ENCODE data around the gene CLN5.
"Not testable (repeated sequence)": the region's sequence is repeated elsewhere in the genome, so short reads cannot be mapped to it uniquely, and the experiment has no call there.

CLN5 gene

GRCh38 chr13:76991796-76992547, at the start of gene CLN5:
Gene CLN5, plus strand, starts transcription at chr13:76992081. Its CDS starts 18 bp downstream, at chr13:76992099.
- peak; percentile 93 for DNase-seq

GRCh38 chr13:76942363-76942762, 49.5 kb upstream of the CLN5 start:
- DNase-seq, result no peak

DNA sequence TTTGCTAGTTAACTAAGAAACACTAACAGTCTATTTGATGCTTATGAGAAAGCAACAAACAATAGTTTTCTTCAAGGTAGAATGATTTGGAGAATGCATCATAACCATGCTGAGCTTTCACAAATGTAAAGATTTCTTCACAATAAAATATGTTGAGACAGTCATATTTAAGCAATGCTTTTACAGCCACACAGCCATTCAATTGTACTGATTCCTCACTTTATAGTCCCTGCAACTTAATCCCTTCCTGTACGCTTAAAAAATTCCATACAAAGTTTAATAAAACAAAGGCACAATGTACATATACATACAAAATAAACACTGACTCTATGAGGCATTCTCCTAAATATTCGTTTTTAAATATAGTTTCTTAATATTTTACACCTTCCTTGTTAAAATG, 48.2 kb upstream of the CLN5 start:
- no peak for DNase-seq

GRCh38 chr13:76944456-76944855, 47.4 kb upstream of the CLN5 start:
- no peak for DNase-seq

GRCh38 chr13:76948149-76948548, 43.7 kb upstream of the CLN5 start, which contains the start of gene ACOD1:
Gene ACOD1, plus strand, starts transcription at chr13:76948511. Its CDS starts 48 bp downstream, at chr13:76948559.
- no peak for DNase-seq

GRCh38 chr13:76950101-76950500, 41.8 kb upstream of the CLN5 start:
- no peak for DNase-seq

DNA sequence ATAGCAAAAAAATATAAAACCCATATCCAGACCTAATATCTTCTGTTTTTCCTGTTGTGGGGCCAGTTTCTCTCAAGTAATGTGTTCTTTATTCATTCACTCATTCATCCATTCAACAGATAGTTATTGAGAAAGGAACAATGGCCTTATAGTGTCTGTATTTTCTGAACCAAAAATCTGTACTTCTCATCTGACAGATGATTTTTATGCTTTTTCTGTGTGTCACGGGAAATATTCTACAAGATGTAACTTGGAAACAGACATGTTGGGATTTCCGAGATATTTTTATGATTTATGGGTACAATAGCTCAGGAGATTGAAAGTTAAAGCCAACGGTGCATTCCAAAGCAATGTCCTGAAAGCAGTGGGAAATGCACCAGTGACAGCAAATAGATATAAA, 37.9 kb upstream of the CLN5 start:
- no peak for DNase-seq

DNA sequence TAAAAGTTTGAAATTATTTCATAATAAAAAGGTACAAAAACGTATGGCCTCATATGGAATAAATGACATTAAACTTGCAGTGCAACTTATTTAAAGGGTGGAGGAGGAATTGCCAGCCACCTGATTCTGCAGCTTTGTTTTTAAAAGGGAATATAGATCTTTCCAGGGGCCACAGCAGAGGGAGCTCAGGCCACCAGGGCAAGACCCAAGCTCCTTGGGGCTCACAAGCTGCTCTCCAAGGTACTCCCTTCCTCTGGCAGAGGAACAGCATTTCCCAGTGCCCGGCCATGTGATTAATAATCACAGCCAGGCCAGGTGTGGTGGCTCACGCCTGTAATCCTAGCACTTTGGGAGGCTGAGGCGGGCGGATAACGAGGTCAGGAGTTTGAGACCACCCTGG, 37.3 kb upstream of the CLN5 start:
- DNase-seq, result no peak

DNA sequence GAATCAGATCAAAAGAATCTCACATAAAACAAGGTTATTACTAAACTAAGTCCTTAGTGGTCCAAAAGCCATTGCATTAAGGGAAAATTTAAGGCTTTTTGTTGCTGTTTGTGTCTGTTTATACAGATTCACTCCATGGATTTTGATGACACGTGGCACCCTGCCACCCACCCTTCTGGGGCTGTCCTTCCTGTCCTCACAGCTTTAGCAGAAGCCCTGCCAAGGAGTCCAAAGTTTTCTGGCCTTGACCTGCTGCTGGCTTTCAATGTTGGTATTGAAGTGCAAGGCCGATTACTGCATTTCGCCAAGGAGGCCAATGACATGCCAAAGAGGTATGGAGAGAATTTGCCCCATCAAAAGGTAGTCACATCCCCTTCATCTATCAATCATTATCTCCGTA, 36.7 kb upstream of the CLN5 start:
- DNase-seq, result no peak

GRCh38 chr13:76955661-76956060, 36.2 kb upstream of the CLN5 start:
- no peak for DNase-seq

DNA sequence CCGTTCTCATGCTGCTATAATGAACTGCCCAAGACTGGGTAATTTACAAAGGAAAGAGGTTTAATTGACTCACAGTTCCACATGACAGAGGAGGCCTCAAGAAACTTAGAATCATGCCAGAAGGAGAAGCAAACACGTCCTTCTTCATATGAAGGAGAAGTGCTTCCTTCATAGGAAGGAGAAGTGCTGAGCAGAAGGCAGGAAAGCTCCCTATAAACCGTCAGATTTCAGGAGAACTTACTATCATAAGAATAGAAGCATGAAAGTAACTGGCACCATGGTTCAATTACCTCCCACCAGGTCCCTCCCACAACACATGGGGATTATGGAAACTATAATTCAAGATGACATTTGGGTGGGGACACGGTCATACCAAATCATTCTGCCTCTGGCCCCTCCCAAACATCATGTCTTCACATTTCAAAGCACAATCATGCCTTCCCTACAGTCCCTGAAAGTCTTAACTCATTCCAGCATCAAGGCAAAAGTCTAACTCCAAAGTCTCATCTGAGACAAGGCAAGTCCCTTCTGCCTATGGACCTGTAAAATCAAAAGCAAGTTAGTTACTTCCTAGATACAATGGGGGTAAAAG, 32.9 kb upstream of the CLN5 start:
- no peak for DNase-seq

DNA sequence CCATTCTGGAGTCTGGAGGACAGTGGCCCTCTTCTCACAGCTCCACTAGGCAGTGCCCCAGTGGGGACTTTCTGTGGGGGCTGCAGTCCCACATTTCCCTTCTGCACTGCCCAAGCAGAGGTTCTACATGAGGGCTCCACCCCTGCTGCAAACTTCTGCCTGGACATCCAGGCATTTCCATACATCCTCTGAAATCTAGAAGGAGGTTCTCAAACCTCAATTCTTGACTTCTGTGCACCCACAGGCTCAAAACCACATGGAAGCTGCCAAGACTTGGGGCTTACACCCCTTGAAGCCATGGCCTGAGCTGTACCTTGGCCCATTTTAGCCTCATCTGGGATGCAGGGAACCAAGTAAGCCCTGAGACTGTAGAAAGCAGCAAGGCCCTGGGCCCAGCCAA, 32.1 kb upstream of the CLN5 start:
- not testable (repeated sequence) for DNase-seq

GRCh38 chr13:76965759-76966421, 26.0 kb upstream of the CLN5 start:
- no peak for DNase-seq

- no peak for DNase-seq
Measured at GRCh38 chr13:76967031-76967430, 24.9 kb upstream of the CLN5 start.

DNA sequence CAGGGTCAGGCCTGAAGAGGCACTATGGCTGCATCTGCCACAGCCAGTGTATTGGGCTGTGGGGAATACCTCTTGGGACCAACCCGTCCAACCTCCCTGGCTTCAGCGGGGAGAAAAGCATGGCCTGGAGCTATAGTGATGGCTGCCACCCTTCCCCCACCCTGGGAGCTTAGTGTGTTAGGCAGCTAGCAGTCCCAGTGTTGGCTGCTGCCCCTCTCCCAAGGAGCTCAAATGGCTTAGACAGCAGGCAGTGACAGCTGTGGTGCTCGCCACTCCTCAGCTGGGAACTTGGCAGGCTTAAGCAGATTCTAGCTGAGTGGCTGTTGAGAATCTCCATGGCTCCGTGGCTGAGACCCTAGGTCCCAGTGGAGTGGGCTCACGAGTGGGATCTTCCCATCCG, 23.8 kb upstream of the CLN5 start:
- DNase-seq, result no peak

DNA sequence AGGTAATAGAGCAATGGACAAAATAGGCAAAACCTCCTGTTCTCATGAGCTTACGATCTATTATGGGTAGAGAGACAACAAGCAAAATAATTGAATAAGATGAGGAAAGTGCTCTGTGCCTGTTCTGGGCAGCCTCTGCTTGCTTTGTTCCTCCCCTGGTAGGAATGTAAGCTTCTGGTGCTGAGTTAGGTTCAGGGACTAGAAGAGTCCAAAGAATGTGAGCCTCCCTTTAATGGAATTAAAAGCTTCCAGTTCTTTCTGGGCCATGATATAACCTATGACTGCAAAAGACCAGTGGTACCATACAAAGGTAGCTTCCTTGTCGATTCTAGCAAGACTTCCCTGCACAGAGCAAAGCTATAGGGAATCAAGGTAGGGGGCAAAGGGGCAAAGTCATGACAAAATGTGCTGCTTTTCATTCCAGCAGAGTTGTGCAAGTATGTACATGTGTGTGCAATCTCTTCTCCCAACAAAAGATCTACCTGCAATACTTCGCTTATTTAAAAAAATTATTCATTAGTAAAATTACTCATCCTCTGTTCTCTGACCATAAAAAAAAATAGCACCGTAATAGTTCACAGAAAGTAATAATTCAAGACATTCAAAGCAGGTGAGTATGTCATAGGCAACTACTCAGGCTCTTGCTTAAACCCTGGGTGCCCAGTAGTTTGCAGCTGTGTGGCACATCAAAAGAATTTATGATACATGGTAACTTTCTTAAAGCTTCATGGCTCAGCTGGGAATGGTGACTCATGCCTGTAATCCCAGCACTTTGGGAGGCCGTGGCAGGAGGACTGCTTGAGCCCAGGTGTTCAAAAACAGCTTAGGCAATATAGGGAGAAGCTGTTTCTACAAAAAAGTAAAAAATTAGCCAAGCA, 22.2 kb upstream of the CLN5 start:
- DNase-seq, result no peak

DNA sequence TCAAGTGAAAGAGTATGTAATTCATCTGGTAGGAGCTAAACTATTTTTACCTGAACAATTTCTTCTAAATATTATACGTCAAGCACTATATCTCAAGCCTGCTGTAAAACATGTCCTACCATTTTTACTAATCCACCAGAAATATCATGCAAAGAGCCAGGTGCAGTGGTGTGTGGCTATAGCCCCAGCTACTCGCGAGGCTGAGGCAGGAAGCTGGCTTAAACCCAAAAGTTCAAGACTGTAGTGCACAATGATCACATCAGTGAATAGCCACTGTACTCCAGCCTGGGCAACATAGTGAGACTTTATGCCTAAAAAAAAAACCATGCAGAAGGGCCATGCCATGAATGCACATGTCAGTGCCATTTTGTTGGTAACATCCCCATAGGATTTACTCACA, 20.7 kb upstream of the CLN5 start:
- DNase-seq, result no peak

DNA sequence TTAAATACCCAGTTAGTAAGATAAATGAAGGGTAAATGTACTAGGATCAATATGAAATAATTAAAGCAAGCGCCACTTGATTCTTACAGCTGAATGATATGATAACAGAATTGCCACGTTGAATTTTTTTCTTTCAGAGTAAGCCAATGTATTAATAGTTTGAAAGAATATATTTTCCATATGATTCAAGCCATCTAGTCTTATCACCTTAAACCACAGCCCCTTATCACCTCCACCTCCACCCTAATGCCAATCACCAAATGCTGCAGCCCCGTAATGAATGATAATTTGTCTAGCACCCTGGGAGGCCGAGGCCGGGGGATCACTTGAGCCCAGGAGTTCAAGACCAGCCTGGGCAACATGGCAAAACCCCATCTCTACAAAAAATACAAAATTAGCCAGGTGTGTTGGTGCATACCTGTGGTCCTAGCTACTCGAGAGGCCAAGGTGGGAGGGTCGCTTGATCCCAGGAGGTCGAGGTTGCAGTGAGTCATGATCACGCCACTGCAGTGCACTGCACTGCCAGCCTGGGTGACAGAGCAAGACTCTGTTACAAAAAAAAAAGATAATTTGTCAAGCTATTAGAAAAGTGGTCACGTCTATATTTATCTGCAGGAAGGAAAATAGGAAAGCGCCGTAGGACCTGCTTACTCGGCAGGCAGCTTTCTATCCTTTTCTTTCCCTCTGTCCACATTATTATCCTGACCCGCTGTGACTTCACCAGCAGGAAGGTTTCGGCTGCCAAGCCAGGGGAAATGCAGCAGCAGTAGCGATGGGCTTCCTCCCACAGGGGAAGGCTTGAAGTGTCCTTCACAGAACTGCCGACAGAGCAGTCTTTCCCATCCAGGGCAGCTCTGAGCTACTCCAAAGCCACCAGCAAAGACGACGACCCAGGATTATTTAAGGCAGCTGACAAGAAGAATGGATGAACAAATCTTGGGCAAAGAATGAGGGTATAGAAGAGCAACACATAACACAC, 19.7 kb upstream of the CLN5 start:
- no peak for DNase-seq

DNA sequence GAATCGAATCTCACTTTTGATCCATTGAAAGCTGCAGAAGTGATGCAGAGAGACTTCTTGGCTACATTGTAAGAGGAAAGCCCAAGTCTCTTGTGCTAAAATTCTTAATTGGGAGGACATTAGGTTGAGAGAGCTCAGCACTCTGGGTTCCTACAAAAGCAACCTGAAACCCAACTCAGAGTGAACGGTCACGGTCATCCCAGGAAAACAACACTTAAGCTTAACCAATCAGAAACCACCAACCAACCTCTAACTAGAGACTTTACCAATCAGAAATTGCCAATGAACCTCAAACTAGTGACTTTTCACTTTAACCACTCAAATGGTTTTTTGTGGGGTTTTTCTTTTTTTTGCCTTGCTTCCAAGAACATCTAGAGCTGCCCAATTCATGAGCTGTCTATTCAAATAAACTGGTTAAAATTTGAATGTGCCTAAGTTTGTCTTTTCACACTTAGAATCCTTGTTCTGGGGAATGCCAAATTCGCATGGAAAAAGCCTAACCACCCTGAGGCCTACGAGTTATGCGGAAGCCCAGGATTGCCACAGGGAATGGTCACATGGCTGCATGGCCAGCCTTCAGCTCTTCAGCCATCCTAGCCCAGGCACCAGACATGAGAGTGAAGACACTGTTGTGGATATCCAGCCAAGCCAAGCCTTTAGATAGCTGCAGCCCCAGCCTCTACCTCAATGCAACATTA, 17.8 kb upstream of the CLN5 start:
- no peak for DNase-seq

DNA sequence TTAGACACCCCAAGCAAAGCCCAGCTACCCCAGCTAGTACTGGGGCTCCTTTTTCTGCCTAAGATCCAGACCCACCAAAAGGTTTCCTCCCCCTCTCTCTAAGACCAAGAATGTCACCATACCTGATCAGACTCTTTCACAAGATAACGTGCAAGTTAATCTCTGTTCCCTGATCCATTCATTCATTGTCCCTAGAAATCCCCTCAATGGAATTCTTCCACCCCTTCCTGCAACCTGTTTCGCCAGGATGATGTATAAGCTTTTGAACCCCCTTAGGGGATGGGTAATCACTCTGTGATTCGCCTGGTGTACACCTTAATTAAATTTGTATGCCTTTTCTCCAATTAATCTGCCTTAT, 17.3 kb upstream of the CLN5 start:
- DNase-seq, result no peak

GRCh38 chr13:76975863-76976262, 16.0 kb upstream of the CLN5 start:
- DNase-seq, result no peak

All from NCI-H1092 (cell line).